GM20000 (cell line): ENCODE results near the gene KRTAP10-8.

ENCODE experiments used
- DNase-seq: peaks from one replicate; pipeline ENCODE4 v3.0.0; 2012; ENCODE audit warnings: low spot score
- CTCF ChIP-seq: IDR thresholded peaks from 2 replicates; pipeline ENCODE4 v1.5.1; 2012; ENCODE audit warnings: mild to moderate bottlenecking, control low read depth; ENCODE audit errors: extremely low read depth, missing control alignments

KRTAP10-8 gene

GRCh38 chr21:44647222-44647552, 35.3 kb downstream of the KRTAP10-8 start:
- TF ChIP-seq CTCF: no peak
- no peak for DNase-seq

- no peak for DNase-seq
- no peak for TF ChIP-seq CTCF
These were observed 36.9 kb downstream of the KRTAP10-8 start for GRCh38 chr21:44648557-44649311.

- DNase-seq: no peak
- no peak for TF ChIP-seq CTCF
These were observed 37.7 kb downstream of the KRTAP10-8 start for GRCh38 chr21:44649521-44650100.

- no peak for TF ChIP-seq CTCF
These were observed 38.5 kb downstream of the KRTAP10-8 start for GRCh38 chr21:44650265-44650972.

GRCh38 chr21:44650973-44651675, 39.2 kb downstream of the KRTAP10-8 start:
- no peak for TF ChIP-seq CTCF
- DNase-seq: no peak

More at GRCh38 chr21:44650265-44650972, 38.5 kb downstream of the KRTAP10-8 start:
- DNase-seq: no peak

- TF ChIP-seq CTCF: no peak
- DNase-seq: no peak
These were observed 41.2 kb downstream of the KRTAP10-8 start for GRCh38 chr21:44653123-44653522.
